ENCODE data around the gene DNAH10.

DNAH10 gene

DNA sequence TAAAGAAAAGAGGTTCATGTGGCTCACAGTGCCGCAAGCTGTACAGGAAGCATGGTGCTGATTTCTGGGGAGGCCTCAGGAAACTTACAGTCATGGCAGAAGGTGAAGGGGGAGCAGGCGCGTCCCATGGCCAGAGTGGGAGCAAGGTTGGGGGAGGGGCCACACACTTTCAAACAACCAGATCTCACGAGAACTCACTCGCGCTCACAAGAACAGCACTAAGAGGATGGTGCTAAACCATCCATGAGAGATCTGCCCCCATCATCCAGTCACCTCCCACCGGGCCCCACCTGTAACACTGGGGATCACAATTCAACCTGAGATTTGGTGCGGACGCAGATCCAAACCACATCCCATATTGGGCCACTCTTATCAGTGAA, 130.1 kb downstream of the DNAH10 start:
- Histone ChIP-seq H3K9me3 (ENCODE audit: insufficient read depth, low read depth, low read length) (no peaks in the 10 kb centered on the region), H3K4me3 (ENCODE audit: low read length) (no peak overlapping the region), H3K27ac (ENCODE audit: low read length) (no peak overlapping the region), H3K9ac (ENCODE audit: low read depth, low read length) (no peak overlapping the region), H3K4me1 (ENCODE audit: insufficient read depth, low read length) (no peaks in the 10 kb centered on the region), H3K27me3 (ENCODE audit: insufficient read depth, low read length) (no peaks in the 10 kb centered on the region), H3K36me3 (ENCODE audit: insufficient read depth, low read depth, low read length) (no peaks in the 10 kb centered on the region)

GRCh38 chr12:123892853-123893252, 130.8 kb downstream of the DNAH10 start:
- H3K9me3 ChIP-seq (ENCODE audit: insufficient read depth, low read depth, low read length), result no peaks in the 10 kb centered on the region
- H3K9ac ChIP-seq (ENCODE audit: low read depth, low read length), result no peak overlapping the region
- H3K4me3 ChIP-seq (ENCODE audit: low read length), result no peak overlapping the region
- no peaks in the 10 kb centered on the region for H3K4me1 ChIP-seq (ENCODE audit: insufficient read depth, low read length)
- H3K36me3 ChIP-seq (ENCODE audit: insufficient read depth, low read depth, low read length), result no peaks in the 10 kb centered on the region
- H3K27me3 ChIP-seq (ENCODE audit: insufficient read depth, low read length), result no peaks in the 10 kb centered on the region
- H3K27ac ChIP-seq (ENCODE audit: low read length), result no peak overlapping the region

DNA sequence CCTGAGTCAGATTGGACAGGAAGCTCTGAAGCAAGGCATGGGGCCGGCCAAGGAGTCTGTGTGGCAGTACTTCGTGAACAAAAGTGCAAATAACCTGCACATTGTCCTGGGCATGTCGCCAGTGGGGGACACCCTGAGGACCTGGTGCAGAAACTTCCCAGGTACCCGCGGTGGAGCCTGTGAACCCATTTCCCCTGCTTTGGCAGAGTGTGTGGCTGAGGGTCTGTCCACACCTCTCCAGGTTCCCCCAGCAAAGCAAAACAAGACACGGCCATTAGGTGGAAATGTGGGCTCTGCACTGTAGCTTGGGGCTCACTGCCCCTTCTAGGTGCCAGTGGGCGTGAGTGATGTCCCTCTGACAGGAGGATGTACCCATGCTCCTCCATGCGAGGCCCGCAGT, 131.2 kb downstream of the DNAH10 start:
- Histone ChIP-seq H3K27me3 (ENCODE audit: insufficient read depth, low read length) (no peaks in the 10 kb centered on the region; the same call in 1 of the 2 replicates), H3K4me3 (ENCODE audit: low read length) (no peak overlapping the region), H3K36me3 (ENCODE audit: insufficient read depth, low read depth, low read length) (no peaks in the 10 kb centered on the region), H3K27ac (ENCODE audit: low read length) (no peak overlapping the region), H3K4me1 (ENCODE audit: insufficient read depth, low read length) (no peaks in the 10 kb centered on the region), H3K9ac (ENCODE audit: low read depth, low read length) (no peak overlapping the region), H3K9me3 (ENCODE audit: insufficient read depth, low read depth, low read length) (no peaks in the 10 kb centered on the region)

DNA sequence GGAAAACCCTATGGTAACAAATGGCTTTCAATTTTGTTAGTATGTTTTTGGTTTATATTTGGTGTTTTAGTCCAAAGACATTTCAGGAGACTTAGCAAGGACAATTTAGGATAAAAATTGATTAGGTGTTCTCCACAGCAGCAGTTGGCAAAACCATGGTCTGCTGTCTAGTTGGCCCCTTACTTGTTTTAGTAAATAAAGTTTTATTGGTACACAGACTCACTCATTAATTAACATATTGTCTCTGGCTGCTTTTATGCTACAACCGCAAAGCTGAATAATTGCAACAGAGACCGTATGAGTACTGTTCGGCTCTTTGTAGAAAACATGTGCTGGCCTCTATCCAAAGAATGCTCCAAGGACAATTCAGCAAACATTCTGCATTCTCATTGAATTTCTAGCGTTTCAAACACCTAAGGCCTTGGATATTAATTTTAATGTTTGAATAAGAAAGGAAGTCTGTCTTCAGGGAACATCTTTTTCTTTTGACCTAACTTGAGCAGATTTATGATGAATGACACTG, 132.8 kb downstream of the DNAH10 start:
- H3K4me1 ChIP-seq (ENCODE audit: insufficient read depth, low read length), result no peaks in the 10 kb centered on the region
- no peak overlapping the region for H3K4me3 ChIP-seq (ENCODE audit: low read length)

DNA sequence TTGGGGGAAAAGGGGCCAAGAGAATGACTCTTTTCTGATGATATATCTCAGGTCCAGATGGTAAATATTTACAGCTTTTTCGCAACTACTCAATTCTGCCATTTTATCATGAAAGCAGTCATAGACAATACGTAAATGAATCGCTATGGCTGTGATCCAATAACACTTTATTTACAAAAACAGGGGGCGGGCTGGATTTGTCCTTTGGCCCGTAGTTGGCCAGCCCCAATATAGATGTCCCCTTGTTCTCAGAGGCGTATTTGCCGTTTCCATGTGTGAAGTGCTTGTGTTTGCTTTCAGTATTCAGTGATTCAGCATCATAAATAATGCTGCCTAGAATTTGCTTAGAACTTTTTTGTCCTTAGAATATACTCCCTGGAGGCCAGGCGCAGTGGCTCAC, 133.3 kb downstream of the DNAH10 start:
- no peaks in the 10 kb centered on the region for H3K36me3 ChIP-seq (ENCODE audit: insufficient read depth, low read depth, low read length)
- no peaks in the 10 kb centered on the region for H3K4me1 ChIP-seq (ENCODE audit: insufficient read depth, low read length)
- H3K27me3 ChIP-seq (ENCODE audit: insufficient read depth, low read length), result no peaks in the 10 kb centered on the region; the same call in 1 of the 2 replicates
- H3K9ac ChIP-seq (ENCODE audit: low read depth, low read length), result no peak overlapping the region
- H3K27ac ChIP-seq (ENCODE audit: low read length), result no peak overlapping the region
- no peaks in the 10 kb centered on the region for H3K9me3 ChIP-seq (ENCODE audit: insufficient read depth, low read depth, low read length)
- no peak overlapping the region for H3K4me3 ChIP-seq (ENCODE audit: low read length)

More for the DNA sequence above, 132.8 kb downstream of the DNAH10 start:
- H3K27me3 ChIP-seq (ENCODE audit: insufficient read depth, low read length), result no peaks in the 10 kb centered on the region; the same call in 1 of the 2 replicates
- H3K36me3 ChIP-seq (ENCODE audit: insufficient read depth, low read depth, low read length), result no peaks in the 10 kb centered on the region
- no peaks in the 10 kb centered on the region for H3K9me3 ChIP-seq (ENCODE audit: insufficient read depth, low read depth, low read length)
- no peak overlapping the region for H3K27ac ChIP-seq (ENCODE audit: low read length)
- no peak overlapping the region for H3K9ac ChIP-seq (ENCODE audit: low read depth, low read length)

DNA sequence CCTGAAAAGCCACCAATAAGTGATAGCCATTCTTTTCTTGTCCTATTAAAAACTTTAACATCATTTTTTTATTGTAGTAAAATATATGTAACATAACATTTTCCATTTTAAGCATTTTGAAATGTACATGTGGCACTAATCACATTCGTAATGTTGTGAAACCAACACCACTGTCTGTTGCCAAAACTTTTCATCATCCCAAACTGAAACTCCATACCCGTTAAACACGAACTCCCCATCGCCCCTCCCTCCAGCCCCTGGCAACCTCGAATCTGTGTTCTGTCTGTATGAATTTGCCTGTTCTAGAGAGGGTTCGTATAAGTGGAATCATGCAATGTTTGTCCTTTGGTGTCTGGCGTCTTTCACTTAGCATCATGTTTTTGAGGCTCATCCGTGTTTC, 134.7 kb downstream of the DNAH10 start:
- no peak overlapping the region for H3K9ac ChIP-seq (ENCODE audit: low read depth, low read length)
- no peaks in the 10 kb centered on the region; the same call in 1 of the 2 replicates for H3K27me3 ChIP-seq (ENCODE audit: insufficient read depth, low read length)
- H3K4me3 ChIP-seq (ENCODE audit: low read length), result no peak overlapping the region
- no peaks in the 10 kb centered on the region for H3K4me1 ChIP-seq (ENCODE audit: insufficient read depth, low read length)
- H3K9me3 ChIP-seq (ENCODE audit: insufficient read depth, low read depth, low read length), result no peaks in the 10 kb centered on the region
- H3K27ac ChIP-seq (ENCODE audit: low read length), result no peak overlapping the region
- no peaks in the 10 kb centered on the region for H3K36me3 ChIP-seq (ENCODE audit: insufficient read depth, low read depth, low read length)

GRCh38 chr12:123897221-123897620, 135.1 kb downstream of the DNAH10 start:
- Histone ChIP-seq H3K27ac (ENCODE audit: low read length) (no peak overlapping the region), H3K27me3 (ENCODE audit: insufficient read depth, low read length) (no peaks in the 10 kb centered on the region; the same call in 1 of the 2 replicates), H3K4me3 (ENCODE audit: low read length) (no peak overlapping the region)

GRCh38 chr12:123898673-123899072, 136.6 kb downstream of the DNAH10 start:
- Histone ChIP-seq H3K4me3 (ENCODE audit: low read length) (no peak overlapping the region), H3K9me3 (ENCODE audit: insufficient read depth, low read depth, low read length) (no peaks in the 10 kb centered on the region), H3K27me3 (ENCODE audit: insufficient read depth, low read length) (peaks cover 6% of the 10 kb centered on the region; the same call in 1 of the 2 replicates)

More at GRCh38 chr12:123897221-123897620, 135.1 kb downstream of the DNAH10 start:
- H3K9ac ChIP-seq (ENCODE audit: low read depth, low read length), result no peak overlapping the region
- no peaks in the 10 kb centered on the region for H3K36me3 ChIP-seq (ENCODE audit: insufficient read depth, low read depth, low read length)
- no peaks in the 10 kb centered on the region for H3K9me3 ChIP-seq (ENCODE audit: insufficient read depth, low read depth, low read length)
- no peaks in the 10 kb centered on the region for H3K4me1 ChIP-seq (ENCODE audit: insufficient read depth, low read length)

DNA sequence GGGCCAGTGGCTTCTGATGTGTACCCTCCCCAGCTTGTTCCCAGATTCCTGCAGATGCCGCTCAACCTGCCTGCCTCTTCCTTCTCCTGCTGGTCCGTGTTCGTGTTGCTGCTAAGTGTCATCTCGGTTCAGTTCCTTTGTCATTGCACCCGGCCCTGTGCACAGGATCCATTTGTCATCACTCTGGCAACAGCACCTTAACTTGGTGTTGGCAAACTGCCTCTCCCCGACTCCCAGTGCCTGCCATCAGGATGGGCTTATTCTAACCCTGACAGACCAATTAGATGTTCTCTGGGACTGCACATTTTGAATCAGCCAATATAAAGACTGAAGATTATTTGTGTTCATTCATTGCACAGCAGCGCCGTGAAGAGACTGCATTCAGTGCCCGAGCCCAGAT, 137.3 kb downstream of the DNAH10 start:
- Histone ChIP-seq H3K4me1 (ENCODE audit: insufficient read depth, low read length) (no peaks in the 10 kb centered on the region), H3K9me3 (ENCODE audit: insufficient read depth, low read depth, low read length) (no peaks in the 10 kb centered on the region), H3K36me3 (ENCODE audit: insufficient read depth, low read depth, low read length) (no peaks in the 10 kb centered on the region), H3K9ac (ENCODE audit: low read depth, low read length) (no peak overlapping the region), H3K27ac (ENCODE audit: low read length) (no peak overlapping the region), H3K27me3 (ENCODE audit: insufficient read depth, low read length) (peaks cover 6% of the 10 kb centered on the region; the same call in 1 of the 2 replicates), H3K4me3 (ENCODE audit: low read length) (no peak overlapping the region)

More at GRCh38 chr12:123898673-123899072, 136.6 kb downstream of the DNAH10 start:
- no peak overlapping the region for H3K9ac ChIP-seq (ENCODE audit: low read depth, low read length)
- H3K27ac ChIP-seq (ENCODE audit: low read length), result no peak overlapping the region
- no peaks in the 10 kb centered on the region for H3K4me1 ChIP-seq (ENCODE audit: insufficient read depth, low read length)
- H3K36me3 ChIP-seq (ENCODE audit: insufficient read depth, low read depth, low read length), result no peaks in the 10 kb centered on the region

DNA sequence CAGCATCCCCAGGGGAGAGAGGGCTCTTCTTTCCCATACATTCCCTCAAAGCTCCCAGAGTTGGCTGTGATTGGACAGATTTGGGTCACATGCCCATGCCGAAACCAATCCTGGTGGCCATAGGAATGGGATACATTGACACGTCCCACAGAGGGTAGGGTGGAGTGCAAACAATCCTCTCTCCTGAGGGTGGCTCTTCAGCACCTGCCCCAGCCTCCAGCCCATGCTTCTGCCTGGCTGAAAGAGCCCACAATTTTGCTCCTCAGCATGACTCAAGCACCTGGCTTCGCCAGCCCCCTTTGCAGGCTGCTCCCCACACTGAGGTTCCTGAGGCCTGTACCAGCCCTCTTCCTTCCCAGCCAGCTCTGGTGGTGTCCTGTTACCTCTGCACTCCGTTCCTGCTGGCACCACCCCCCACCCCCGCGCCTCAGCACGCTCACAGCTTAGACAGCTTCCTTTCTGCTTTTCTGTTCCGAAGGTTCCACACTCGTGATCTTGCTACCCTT, 138.8 kb downstream of the DNAH10 start:
- peaks cover 6% of the 10 kb centered on the region; the same call in 1 of the 2 replicates for H3K27me3 ChIP-seq (ENCODE audit: insufficient read depth, low read length)
- no peak overlapping the region for H3K4me3 ChIP-seq (ENCODE audit: low read length)
- no peak overlapping the region for H3K9ac ChIP-seq (ENCODE audit: low read depth, low read length)
- H3K27ac ChIP-seq (ENCODE audit: low read length), result no peak overlapping the region
- no peaks in the 10 kb centered on the region for H3K36me3 ChIP-seq (ENCODE audit: insufficient read depth, low read depth, low read length)
- H3K4me1 ChIP-seq (ENCODE audit: insufficient read depth, low read length), result no peaks in the 10 kb centered on the region
- H3K9me3 ChIP-seq (ENCODE audit: insufficient read depth, low read depth, low read length), result no peaks in the 10 kb centered on the region

DNA sequence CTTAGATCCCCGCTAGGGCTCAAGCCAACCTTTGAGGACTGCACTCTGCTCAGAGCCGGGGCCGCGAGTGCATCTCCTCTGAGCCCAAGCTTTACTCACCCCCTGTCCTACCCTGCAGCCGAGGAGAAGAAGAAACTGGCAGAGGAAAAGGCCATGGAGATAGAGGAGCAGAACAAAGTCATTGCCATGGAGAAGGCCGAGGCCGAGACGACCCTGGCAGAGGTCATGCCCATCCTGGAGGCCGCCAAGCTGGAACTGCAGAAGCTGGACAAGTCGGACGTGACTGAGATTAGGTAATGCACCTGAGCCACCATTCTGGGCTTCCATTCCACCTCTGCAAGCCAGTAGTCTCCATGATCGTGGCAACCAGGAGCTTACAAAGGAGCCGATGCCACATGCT, 140.7 kb downstream of the DNAH10 start:
- no peaks in the 10 kb centered on the region for H3K36me3 ChIP-seq (ENCODE audit: insufficient read depth, low read depth, low read length)
- H3K9me3 ChIP-seq (ENCODE audit: insufficient read depth, low read depth, low read length), result no peaks in the 10 kb centered on the region
- H3K4me1 ChIP-seq (ENCODE audit: insufficient read depth, low read length), result no peaks in the 10 kb centered on the region
- no peak overlapping the region for H3K9ac ChIP-seq (ENCODE audit: low read depth, low read length)
- no peak overlapping the region for H3K4me3 ChIP-seq (ENCODE audit: low read length)
- H3K27me3 ChIP-seq (ENCODE audit: insufficient read depth, low read length), result peaks cover 6% of the 10 kb centered on the region; the same call in 1 of the 2 replicates
- H3K27ac ChIP-seq (ENCODE audit: low read length), result no peak overlapping the region

GRCh38 chr12:123903301-123904065, 141.4 kb downstream of the DNAH10 start:
- no peak overlapping the region for H3K9ac ChIP-seq (ENCODE audit: low read depth, low read length)
- no peak overlapping the region for H3K4me3 ChIP-seq (ENCODE audit: low read length)
- no peaks in the 10 kb centered on the region for H3K9me3 ChIP-seq (ENCODE audit: insufficient read depth, low read depth, low read length)
- peaks cover 6% of the 10 kb centered on the region; the same call in 1 of the 2 replicates for H3K27me3 ChIP-seq (ENCODE audit: insufficient read depth, low read length)
- no peaks in the 10 kb centered on the region for H3K36me3 ChIP-seq (ENCODE audit: insufficient read depth, low read depth, low read length)
- no peaks in the 10 kb centered on the region for H3K4me1 ChIP-seq (ENCODE audit: insufficient read depth, low read length)
- no peak overlapping the region for H3K27ac ChIP-seq (ENCODE audit: low read length)
